Thymus (tissue), 11 donors: ENCODE data around the gene SPEM3. TPM values are rescaled to one million over a fixed set of nuclear protein-coding genes. Genes with fewer than 3 reads are reported as not detected.

Source experiments
- DNase-seq, 9 donors: peaks; one replicate each; pipeline ENCODE4 v3.0.0-alpha.2; 2013; ENCODE audit warnings: low spot score in 9 of 9, low read depth in 6 of 9, missing footprints in 1 of 9
- H3K27ac ChIP-seq, 2 donors: one replicate each; pipeline ENCODE4 v1.5.1; 2013; ENCODE audit warnings: control low read depth in 1 of 2, low read depth in 1 of 2, low read length in 1 of 2, mild to moderate bottlenecking in 1 of 2, moderate library complexity in 1 of 2
- H3K27me3 ChIP-seq, 2 donors: one replicate each; pipeline ENCODE4 v1.5.1; 2013; ENCODE audit warnings: low read length in 1 of 2; ENCODE audit not compliant: control insufficient read depth in 2 of 2, insufficient read depth in 1 of 2
- H3K36me3 ChIP-seq, 2 donors: one replicate each; pipeline ENCODE4 v1.5.1; 2013; ENCODE audit warnings: low read length in 1 of 2, mild to moderate bottlenecking in 1 of 2, moderate library complexity in 1 of 2; ENCODE audit not compliant: control insufficient read depth in 2 of 2, insufficient read depth in 2 of 2
- H3K4me1 ChIP-seq, 2 donors: one replicate each; pipeline ENCODE4 v1.5.1; 2013; ENCODE audit warnings: low read length in 2 of 2; ENCODE audit not compliant: control insufficient read depth in 2 of 2, insufficient read depth in 2 of 2
- H3K4me3 ChIP-seq, 2 donors: one replicate each; pipeline ENCODE4 v1.5.1; 2013; ENCODE audit warnings: low read length in 2 of 2, control low read depth in 1 of 2, mild to moderate bottlenecking in 1 of 2
- H3K9me3 ChIP-seq, 2 donors: one replicate each; pipeline ENCODE4 v1.5.1; 2013; ENCODE audit warnings: low read length in 1 of 2, mild to moderate bottlenecking in 1 of 2; ENCODE audit not compliant: control insufficient read depth in 2 of 2, insufficient read depth in 1 of 2
- WGBS: extraction: QIAGEN DNeasy Blood & Tissue Kit; methylation state at CpG from one replicate; pipeline ENCODE4 v1.1.7; 2013; 5-methylcytosine and 5-hydroxymethylcytosine counted together
- polyA plus RNA-seq: library from polyadenylated mRNA; stranded (reverse); fragments of 200-250 nt; gene quantifications from one replicate; pipeline ENCODE4 v1.2.3, GENCODE V29; 2013
- total RNA-seq: library from RNA; stranded (reverse); fragments of 120-200 nt; gene quantifications from one replicate; pipeline ENCODE4 v1.2.4, GENCODE V29; 2013
- donor health status: healthy.

Gene SPEM3
- total and polyA plus RNA-seq, 2 donors = not detected

DNA sequence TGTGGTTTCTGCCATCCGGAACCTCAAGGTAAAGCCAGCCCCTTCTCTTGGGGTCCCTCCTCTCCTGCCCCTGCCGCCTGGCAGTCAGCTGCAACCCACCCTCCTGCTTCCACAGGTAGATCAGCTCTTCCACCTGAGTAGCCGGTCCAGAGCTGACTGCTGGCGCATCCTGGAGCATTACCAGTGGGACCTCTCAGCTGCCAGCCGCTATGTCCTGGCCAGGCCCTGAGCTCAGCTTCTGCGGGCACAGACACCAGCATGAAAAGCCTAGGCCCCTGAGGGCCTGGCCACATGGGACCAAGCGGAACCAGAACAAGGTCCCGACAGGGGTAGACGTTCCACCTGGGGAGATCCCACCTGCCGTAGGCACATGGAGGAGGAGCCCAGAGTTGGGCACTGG lies 39.8 kb upstream of the SPEM3 start:
- DNase-seq = no peak
- Histone ChIP-seq H3K9me3 (peaks cover 0 to 1% of the 10 kb centered on the region in 2 donors), H3K36me3 (peaks cover 3 to 8% of the 10 kb centered on the region in 2 donors), H3K27me3 (peaks cover 0 to 15% of the 10 kb centered on the region in 2 donors), H3K27ac (no peak overlapping the region), H3K4me1 (peaks cover 6 to 16% of the 10 kb centered on the region in 2 donors), H3K4me3 (no peak overlapping the region)
- WGBS = 98% methylated on average over 10 of the region's 10 CpGs

DNA sequence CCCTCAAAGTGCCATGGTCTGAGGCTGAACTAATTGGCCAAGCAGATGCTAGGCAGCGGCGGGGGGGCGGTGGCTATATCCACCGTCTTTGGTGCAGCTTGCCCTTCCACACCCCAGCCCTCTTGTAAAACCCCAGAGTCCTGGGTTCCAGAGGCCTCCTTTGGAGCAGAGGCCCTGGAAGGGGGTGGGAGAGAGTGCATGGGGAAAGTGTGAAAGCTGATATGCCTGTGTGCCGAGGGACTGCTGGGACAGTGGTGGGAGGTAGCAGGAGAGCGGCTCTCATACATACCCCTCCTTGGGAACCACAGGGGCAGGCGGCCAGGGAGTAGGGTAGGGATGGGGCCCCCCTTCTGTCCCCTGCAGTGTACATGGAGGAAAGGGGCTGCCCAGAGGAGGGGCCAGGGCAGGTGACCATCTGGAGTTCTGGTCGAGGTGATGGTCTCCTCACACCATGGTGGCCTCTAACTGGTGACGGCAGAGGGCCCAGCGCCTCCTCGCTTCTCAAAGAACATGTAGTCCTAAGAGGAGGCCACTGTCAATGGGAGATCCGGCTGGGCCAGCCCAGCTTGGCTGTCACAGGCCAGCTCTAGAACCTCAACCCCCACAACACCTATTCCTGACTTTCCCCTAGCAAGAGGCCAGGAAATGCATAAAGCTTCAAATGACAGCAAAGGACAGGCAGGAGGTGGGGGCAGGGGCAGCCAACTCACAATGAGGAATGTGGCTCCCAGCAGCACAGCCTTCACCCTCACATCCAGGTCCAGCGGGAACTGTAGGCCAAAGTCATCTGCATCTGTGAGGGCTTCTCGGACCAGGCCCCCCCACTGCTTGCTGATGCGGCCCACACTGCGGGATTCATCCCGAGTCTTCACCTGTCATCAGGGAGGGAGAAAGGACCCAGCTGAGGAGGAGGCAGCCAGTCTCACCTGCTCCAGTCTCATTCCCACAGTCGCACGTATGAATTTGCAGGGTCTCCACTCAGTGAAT lies 38.4 kb upstream of the SPEM3 start:
- 93% methylated on average over 19 of the region's 19 CpGs for WGBS
- no peak overlapping the region for H3K4me3 ChIP-seq
- H3K27ac ChIP-seq = no peak overlapping the region
- peaks cover 3 to 8% of the 10 kb centered on the region in 2 donors for H3K36me3 ChIP-seq
- peaks cover 0 to 13% of the 10 kb centered on the region in 2 donors for H3K27me3 ChIP-seq
- DNase-seq = no peak
- peaks cover 9 to 16% of the 10 kb centered on the region in 2 donors for H3K4me1 ChIP-seq
- peaks cover 0 to 2% of the 10 kb centered on the region in 2 donors for H3K9me3 ChIP-seq

DNA sequence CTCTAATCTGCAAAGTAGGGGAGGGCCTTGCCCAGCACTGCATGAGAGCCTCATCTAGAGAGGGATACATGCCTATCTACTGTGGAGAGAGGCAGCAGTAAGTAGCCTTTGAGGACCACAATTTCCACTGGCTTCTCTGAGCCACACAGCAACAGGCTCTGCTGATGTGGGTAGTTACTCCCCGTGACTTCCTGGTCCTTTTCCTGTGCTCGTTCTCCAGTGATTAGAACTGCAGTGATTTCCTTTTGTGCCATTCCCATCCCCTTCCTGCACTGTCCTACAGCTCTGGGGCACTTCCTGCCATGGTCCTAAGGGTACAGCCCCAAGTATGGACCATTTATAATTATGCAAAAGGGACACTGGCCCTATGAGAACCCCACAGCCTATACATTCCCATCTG lies 37.4 kb upstream of the SPEM3 start:
- H3K36me3 ChIP-seq = peaks cover 3 to 8% of the 10 kb centered on the region in 2 donors
- no peak overlapping the region for H3K27ac ChIP-seq

DNA sequence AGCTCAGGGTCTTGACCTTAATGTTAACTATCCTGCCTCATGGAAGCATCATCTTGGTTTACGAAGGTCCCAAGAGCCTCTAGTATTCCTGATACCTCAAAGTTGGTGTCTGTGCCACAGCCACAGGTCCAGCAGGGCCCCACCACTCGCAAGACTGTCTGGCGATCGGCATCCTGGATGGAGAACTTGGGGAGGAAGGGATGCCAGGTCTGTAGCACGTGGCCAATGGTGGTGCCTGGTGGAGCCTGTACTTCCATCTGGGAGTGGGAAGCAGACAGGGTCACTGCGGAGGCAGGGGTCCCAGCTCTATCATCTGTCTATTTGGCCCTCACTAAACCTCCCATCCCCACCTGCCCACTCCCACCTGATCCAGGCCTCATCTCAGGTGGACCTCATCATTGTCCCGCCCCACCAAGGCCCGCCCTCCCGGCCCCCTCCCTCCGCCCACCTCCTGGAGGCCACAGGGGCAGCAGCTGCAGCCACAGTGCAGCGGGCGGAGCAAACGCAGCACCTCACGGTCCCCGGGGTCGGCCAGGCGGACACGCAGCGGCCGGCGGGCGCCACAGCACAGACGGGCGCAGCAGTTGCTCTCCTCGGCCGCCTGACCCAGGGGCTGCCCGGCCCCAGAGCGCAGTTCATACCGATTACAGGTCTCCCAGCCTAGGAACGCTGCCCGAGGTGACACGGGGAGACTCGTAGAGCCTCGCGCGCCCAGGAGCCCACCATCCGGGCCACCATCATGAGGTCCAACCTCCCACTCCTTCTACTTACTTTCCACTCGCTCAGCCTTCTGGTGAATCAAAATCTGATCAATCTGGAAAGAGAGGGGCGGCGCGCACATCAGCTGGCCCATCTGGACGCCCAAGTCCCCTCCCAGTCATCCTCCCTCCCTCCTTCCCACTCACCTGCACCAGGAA lies 35.7 kb upstream of the SPEM3 start:
- Histone ChIP-seq H3K4me3 (peak overlapping the region; percentile 64 to 74), H3K27ac (peak overlapping the region in 1 of 2 donors; percentile 47), H3K9me3 (peaks cover 0 to 2% of the 10 kb centered on the region in 2 donors), H3K4me1 (peaks cover 9 to 16% of the 10 kb centered on the region in 2 donors), H3K27me3 (peaks cover 0 to 8% of the 10 kb centered on the region in 2 donors), H3K36me3 (peaks cover 3 to 8% of the 10 kb centered on the region in 2 donors)
- WGBS = 92% methylated on average over 42 of the region's 42 CpGs
- no peak for DNase-seq

More for the DNA sequence above, 37.4 kb upstream of the SPEM3 start:
- peaks cover 9 to 16% of the 10 kb centered on the region in 2 donors for H3K4me1 ChIP-seq
- H3K4me3 ChIP-seq = no peak overlapping the region
- peaks cover 0 to 2% of the 10 kb centered on the region in 2 donors for H3K9me3 ChIP-seq
- DNase-seq = no peak
- 68% methylated on average over 2 of the region's 2 CpGs for WGBS
- H3K27me3 ChIP-seq = peaks cover 0 to 10% of the 10 kb centered on the region in 2 donors

DNA sequence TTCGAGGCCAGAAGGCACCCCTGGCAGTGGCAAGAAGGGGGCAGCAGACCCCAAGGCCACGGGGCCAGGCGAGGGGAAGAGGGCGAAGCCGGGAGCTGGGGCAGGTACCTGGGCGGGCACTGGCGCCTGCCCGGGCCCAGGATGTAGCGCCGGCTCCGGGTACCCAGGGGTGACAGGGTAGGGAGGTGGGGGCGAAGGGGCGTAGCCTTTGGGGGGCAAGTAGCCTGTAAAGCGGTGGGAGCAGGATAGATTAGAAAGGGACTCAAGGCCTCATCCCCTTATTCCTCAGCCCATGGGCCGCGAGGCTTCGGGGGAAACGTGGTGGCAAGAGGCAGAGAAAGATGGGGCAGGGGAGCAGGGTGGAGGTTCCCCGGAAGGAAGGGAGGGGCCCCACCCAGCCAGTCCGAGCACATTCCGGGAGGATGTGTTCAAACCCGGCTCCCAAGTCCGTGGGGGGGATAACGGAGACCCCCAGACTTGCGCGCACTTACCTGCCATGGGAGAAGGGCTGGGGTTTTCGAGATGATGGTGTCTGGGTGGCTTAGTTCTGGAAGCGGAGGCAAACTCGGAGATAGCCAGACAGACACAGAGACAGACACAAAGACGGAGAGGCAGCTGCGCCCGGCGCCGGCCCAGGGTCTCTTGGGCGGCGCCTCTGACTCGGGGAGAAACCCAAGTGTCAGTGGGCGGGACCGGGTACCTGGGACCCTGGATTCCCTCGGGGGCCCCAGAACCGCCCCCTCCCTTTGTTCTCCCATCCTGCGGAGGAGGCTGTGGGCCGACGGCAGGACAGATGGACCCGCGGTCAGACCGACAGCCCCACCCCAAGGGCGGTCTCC lies 34.8 kb upstream of the SPEM3 start:
- 11% methylated on average over 48 of the region's 48 CpGs for WGBS
- Histone ChIP-seq H3K9me3 (peaks cover 0 to 2% of the 10 kb centered on the region in 2 donors), H3K36me3 (peaks cover 3 to 8% of the 10 kb centered on the region in 2 donors), H3K27ac (peak overlapping the region; percentile 14 to 86), H3K4me3 (peak overlapping the region; percentile 64 to 74), H3K4me1 (peaks cover 9 to 16% of the 10 kb centered on the region in 2 donors), H3K27me3 (peaks cover 0 to 8% of the 10 kb centered on the region in 2 donors)
- peak in 4 of 9 donors; percentile 16 to 76 (median 58) for DNase-seq

DNA sequence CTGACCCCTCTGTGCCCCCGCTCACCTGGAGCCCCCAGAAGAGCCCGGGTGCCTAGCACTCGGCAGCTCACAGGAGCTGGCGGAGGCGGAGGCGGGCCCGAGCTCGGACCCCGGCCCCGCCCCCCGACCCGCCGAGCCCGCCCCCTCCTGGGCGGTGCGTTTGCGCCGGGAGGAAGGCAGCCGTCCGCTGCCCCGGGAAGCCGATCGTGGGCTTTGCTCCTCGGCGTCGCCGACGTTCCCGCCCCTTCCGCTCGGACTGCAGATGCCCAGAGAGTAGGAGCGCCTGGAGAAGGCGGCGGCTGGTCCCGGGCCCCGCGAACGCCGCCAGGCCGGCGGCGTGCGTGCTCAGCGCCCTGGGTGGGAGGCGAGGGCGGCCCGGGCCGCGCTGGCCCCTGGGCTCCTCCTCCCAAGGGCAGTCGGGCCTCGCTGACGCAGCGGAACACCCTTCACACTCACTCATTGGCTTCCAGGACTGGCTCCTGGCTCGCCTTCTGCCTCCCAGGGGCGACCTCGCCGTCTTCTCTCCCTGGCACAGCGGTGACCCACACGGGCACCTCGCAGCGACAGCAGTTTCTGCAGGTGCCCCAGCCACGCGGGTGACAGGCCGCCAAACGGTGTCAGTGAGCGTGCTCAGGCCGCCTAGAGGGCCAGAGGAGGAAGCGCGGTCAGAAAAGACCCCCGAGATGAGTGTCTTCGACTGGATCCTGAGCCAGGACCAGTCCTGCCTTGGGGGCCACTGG lies 34.0 kb upstream of the SPEM3 start, which contains the start of gene PLSCR3:
Gene PLSCR3 (minus strand): TSS at position 74 of the 740 bp plus-strand sequence. CDS start 415 bp downstream, outside the sequence.
- Histone ChIP-seq H3K27ac (peak within 1 kb of the TSS; percentile 14 to 86), H3K4me1 (peaks cover 9 to 16% of the 10 kb centered on the region in 2 donors), H3K9me3 (peaks cover 0 to 2% of the 10 kb centered on the region in 2 donors), H3K27me3 (peaks cover 0 to 8% of the 10 kb centered on the region in 2 donors), H3K4me3 (peak within 1 kb of the TSS; percentile 64 to 74), H3K36me3 (peaks cover 3 to 8% of the 10 kb centered on the region in 2 donors)
- DNase-seq = peak in 6 of 9 donors; percentile 66 to 88 (median 68)
- under 1% methylated on average over 71 of the region's 71 CpGs for WGBS

DNA sequence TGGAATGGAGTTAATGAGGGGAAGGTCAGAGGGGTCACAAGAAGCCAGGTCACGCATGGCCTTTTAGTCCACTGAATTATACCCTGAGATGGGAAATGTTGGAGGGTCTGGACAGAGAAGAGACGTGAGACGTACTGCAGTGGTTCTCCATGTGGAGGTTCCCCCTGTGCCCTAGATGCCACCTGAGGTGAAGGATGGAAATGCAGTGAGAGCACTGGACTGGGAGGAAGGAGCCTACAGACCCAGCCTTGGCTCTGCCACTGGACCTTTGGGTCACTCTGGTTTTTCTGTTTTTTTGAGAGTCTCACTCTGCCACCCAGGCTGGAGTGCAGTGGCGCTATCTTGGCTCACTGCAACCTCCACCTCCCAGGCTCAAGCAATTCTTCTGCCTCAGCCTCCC lies 32.5 kb upstream of the SPEM3 start:
- peaks cover 0 to 2% of the 10 kb centered on the region in 2 donors for H3K9me3 ChIP-seq
- peaks cover 0 to 8% of the 10 kb centered on the region in 2 donors for H3K27me3 ChIP-seq
- H3K36me3 ChIP-seq = no peaks in the 10 kb centered on the region
- H3K4me3 ChIP-seq = no peak overlapping the region
- H3K4me1 ChIP-seq = peaks cover 9 to 16% of the 10 kb centered on the region in 2 donors
- no peak for DNase-seq
- no peak overlapping the region for H3K27ac ChIP-seq
- 95% methylated on average over 4 of the region's 4 CpGs for WGBS
